GM23338 (cell line): ENCODE data around the gene IL6ST. TPM values are rescaled to one million over a fixed set of nuclear protein-coding genes. Genes with fewer than 3 reads are reported as not detected.

Experiments used
- CTCF ChIP-seq, 2 experiments: fragments of 200-600 bp in 1 of 2; sonication (generic) in 1 of 2; conservative IDR thresholded peaks; 2 replicates each; pipeline versions ENCODE4 v1.5.1 to v1.6.1; 2016 to 2017; ENCODE audit warnings: antibody characterized with exemption in 2 of 2, low read depth in 2 of 2, mild to moderate bottlenecking in 2 of 2, moderate library complexity in 1 of 2
- JUNB ChIP-seq: IDR thresholded peaks from one replicate; pipeline ENCODE4 v1.6.1; 2016; ENCODE audit warnings: antibody characterized with exemption; ENCODE audit not compliant: unreplicated experiment
- REST ChIP-seq: IDR thresholded peaks from one replicate; pipeline ENCODE4 v1.6.1; 2018; ENCODE audit warnings: antibody characterized with exemption; ENCODE audit not compliant: unreplicated experiment
- ZNF331 ChIP-seq: fragments of 250-450 bp; sonication (Bioruptor Pico); IDR thresholded peaks from 2 replicates; pipeline ENCODE4 v1.5.0; 2020; ENCODE audit warnings: low read depth, mild to moderate bottlenecking, moderate library complexity
- ZNF462 ChIP-seq: fragments of 250-450 bp; sonication (Bioruptor Pico); IDR thresholded peaks from 2 replicates; pipeline ENCODE4 v1.5.0; 2020; ENCODE audit warnings: mild to moderate bottlenecking, moderate library complexity
- polyA plus RNA-seq: library from polyadenylated mRNA; unstranded; fragments of >200 nt; fragmentation: Nextera tagmentation; extraction: Ambion mirVana; gene quantifications from 2 replicates; pipeline ENCODE4 v1.2.1, GENCODE V29; 2016
- total RNA-seq: library from RNA; depleted of rRNA; stranded (reverse); fragments of >200 nt; shearing (Covaris generic); gene quantifications from 2 replicates; pipeline ENCODE4 v1.2.3, GENCODE V29; 2014

IL6ST gene
- total and polyA plus RNA-seq, 2 experiments from 2014 or later: 6.7 to 9.8 TPM

- TF ChIP-seq ZNF462: no peak
- TF ChIP-seq CTCF (conservative IDR thresholded peaks at IDR 0.05; ENCODE audit: low read depth in 2 of 2): no peak
- TF ChIP-seq ZNF331 (CRISPR knock-in tag): no peak
- no peak for TF ChIP-seq JUNB
- no peak for TF ChIP-seq REST
Observed at GRCh38 chr5:55918087-55919035, 76.4 kb downstream of the IL6ST start (continued).
